H1 (cell line): Measurements from ENCODE around the gene SBNO2.

Source experiments
- BACH1 ChIP-seq: IDR thresholded peaks from 2 replicates; pipeline ENCODE4 v1.6.1; 2012; ENCODE audit warnings: low read length, improper control_type of control experiment
- EGR1 ChIP-seq: IDR thresholded peaks from 2 replicates; pipeline ENCODE4 v1.6.1; 2011; ENCODE audit warnings: low read depth, low read length, borderline replicate concordance
- FOSL1 ChIP-seq: IDR thresholded peaks from 2 replicates; pipeline ENCODE4 v1.6.1; 2011; ENCODE audit warnings: mild to moderate bottlenecking, low read depth, low read length, moderate library complexity; ENCODE audit not compliant: insufficient read depth
- POLR2A ChIP-seq, 2 experiments: IDR thresholded peaks; 1 replicate in 1 of 2; 2 replicates in 1 of 2; pipeline ENCODE4 v1.6.1; 2011; ENCODE audit warnings: low read depth in 2 of 2, low read length in 2 of 2, mild to moderate bottlenecking in 2 of 2; ENCODE audit errors: control extremely low read depth in 1 of 2
- RNF2 ChIP-seq: fragments of 200-900, 300-1000 bp; sonication (generic); IDR thresholded peaks from 2 replicates; pipeline ENCODE4 v1.7.1; 2016; ENCODE audit warnings: borderline replicate concordance, low read depth, mild to moderate bottlenecking, antibody characterized with exemption, low read length; ENCODE audit not compliant: poor library complexity, severe bottlenecking; ENCODE audit errors: missing control alignments
- SRF ChIP-seq: IDR thresholded peaks from 2 replicates; pipeline ENCODE4 v1.6.1; 2011; ENCODE audit warnings: mild to moderate bottlenecking, low read depth, low read length, moderate library complexity
- USF2 ChIP-seq: IDR thresholded peaks from 2 replicates; pipeline ENCODE4 v1.6.1; 2011; ENCODE audit warnings: low read length, improper control_type of control experiment
- ZNF274 ChIP-seq: IDR thresholded peaks from 2 replicates; pipeline ENCODE4 v1.7.0; 2012; ENCODE audit warnings: low read length, borderline replicate concordance; ENCODE audit errors: extremely low read depth
- TF ChIP-seq, protein P1 (sequence below), 3 experiments: IDR thresholded peaks; 1 replicate in 2 of 3; 2 replicates in 1 of 3; pipeline versions ENCODE4 v1.5.1 to v1.6.1; 2011; ENCODE audit warnings: low read length in 3 of 3, mild to moderate bottlenecking in 3 of 3, inconsistent platforms in 2 of 3, low read depth in 1 of 3, moderate library complexity in 1 of 3; ENCODE audit not compliant: insufficient read depth in 1 of 3; ENCODE audit errors: control extremely low read depth in 1 of 3
- TF ChIP-seq, protein P2 (sequence below): IDR thresholded peaks from 2 replicates; pipeline ENCODE4 v1.6.1; 2012; ENCODE audit warnings: inconsistent platforms

DNA sequence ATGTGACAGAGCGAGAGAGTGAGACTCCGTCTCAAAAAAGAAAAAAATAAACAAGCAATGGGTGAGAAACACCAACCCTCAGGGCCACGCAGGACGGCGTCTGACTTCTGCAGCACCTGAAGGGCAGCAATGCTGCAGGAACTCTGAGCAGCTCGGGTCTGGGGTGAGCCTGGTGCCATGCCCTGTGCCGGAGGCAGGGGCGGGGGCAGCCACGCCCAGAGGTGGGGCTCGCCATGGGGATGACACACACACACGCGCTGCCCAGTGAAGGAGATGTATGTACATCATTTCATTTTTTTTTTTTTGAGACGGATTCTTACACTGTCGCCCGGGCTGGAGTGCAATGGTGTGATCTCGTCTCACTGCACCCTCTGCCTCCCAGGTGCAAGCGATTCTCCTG lies 46.0 kb downstream of the SBNO2 start:
- TF ChIP-seq, protein P1, sequence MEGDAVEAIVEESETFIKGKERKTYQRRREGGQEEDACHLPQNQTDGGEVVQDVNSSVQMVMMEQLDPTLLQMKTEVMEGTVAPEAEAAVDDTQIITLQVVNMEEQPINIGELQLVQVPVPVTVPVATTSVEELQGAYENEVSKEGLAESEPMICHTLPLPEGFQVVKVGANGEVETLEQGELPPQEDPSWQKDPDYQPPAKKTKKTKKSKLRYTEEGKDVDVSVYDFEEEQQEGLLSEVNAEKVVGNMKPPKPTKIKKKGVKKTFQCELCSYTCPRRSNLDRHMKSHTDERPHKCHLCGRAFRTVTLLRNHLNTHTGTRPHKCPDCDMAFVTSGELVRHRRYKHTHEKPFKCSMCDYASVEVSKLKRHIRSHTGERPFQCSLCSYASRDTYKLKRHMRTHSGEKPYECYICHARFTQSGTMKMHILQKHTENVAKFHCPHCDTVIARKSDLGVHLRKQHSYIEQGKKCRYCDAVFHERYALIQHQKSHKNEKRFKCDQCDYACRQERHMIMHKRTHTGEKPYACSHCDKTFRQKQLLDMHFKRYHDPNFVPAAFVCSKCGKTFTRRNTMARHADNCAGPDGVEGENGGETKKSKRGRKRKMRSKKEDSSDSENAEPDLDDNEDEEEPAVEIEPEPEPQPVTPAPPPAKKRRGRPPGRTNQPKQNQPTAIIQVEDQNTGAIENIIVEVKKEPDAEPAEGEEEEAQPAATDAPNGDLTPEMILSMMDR (IDR thresholded peaks at IDR 0.05; ENCODE audit: control extremely low read depth in 1 of 3, insufficient read depth in 1 of 3, low read depth in 1 of 3, low read length in 3 of 3), result no peak
- TF ChIP-seq USF2 (no peak), SRF (no peak), BACH1 (no peak), POLR2A (IDR thresholded peaks at IDR 0.05; ENCODE audit: control extremely low read depth in 1 of 2, low read depth in 2 of 2, low read length in 2 of 2) (no peak), EGR1 (no peak), ZNF274 (no peak), FOSL1 (no peak), RNF2 (no peak)
- TF ChIP-seq, protein P2, sequence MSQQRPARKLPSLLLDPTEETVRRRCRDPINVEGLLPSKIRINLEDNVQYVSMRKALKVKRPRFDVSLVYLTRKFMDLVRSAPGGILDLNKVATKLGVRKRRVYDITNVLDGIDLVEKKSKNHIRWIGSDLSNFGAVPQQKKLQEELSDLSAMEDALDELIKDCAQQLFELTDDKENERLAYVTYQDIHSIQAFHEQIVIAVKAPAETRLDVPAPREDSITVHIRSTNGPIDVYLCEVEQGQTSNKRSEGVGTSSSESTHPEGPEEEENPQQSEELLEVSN, result no peak
